Posterior vena cava (tissue), 2 donors: ENCODE data around the gene AASS. TPM values are rescaled to one million over a fixed set of nuclear protein-coding genes. Genes with fewer than 3 reads are reported as not detected.
A peak's percentile ranks its signal among the peaks of the same experiment; 100 is the strongest.
"Not testable (repeated sequence)": the region's sequence is repeated elsewhere in the genome, so short reads cannot be mapped to it uniquely, and the experiment has no call there.

Experiments
- DNase-seq: peaks from one replicate; pipeline ENCODE4 v3.0.0-alpha.2; 2020; ENCODE audit warnings: low spot score
- intact Hi-C, 2 donors: fragments of 100-400 bp; cut with DNase I; formaldehyde crosslinking; loops; one replicate each; pipeline versions ENCODE4 v1.14.1 to v1.14.2; 2022 to 2023
- long read RNA-seq, 2 donors: library from polyadenylated mRNA; unstranded; transcript quantifications; one replicate each; pipeline ENCODE4 v2.0.0, GENCODE V29; 2020 to 2021
- total RNA-seq, 2 donors: library from RNA; stranded (reverse); fragmentation: NEBNext Ultra II Directional; extraction: Animal tissue kit (Norgen Biotek cat#: 25700); gene quantifications; one replicate each; pipeline ENCODE4 v1.2.1, GENCODE V29; 2021
- donor health status: DM: yes; HTN: yes; CAD: no.
- donor health status: DM: yes; HTN: yes; CAD: no.

Gene AASS
- total RNA-seq: 10 to 100 TPM; 14.3 to 17.7 TPM
- long read RNA-seq, donor 1, partial matches to known transcripts: 1 of 1 reads
- long read RNA-seq, donor 1, other reads (novel, unspliced or antisense): 0 of 1 reads
- long read RNA-seq, donor 2, partial matches to known transcripts: 0 of 4 reads
- long read RNA-seq, donor 2, other reads (novel, unspliced or antisense): 4 of 4 reads

- intact Hi-C loops: no loop called here
- DNase-seq: peak; percentile 99
These were observed at the start of gene AASS for GRCh38 chr7:122143751-122144711. TSS of gene AASS (minus strand) at chr7:122144249. CDS start at chr7:122133726, 10,523 bp downstream.

- intact Hi-C loops: no loop called here
- DNase-seq: no peak
These were observed 44.7 kb upstream of the AASS start for GRCh38 chr7:122188785-122189184.

GRCh38 chr7:122183106-122183505 lies 39.1 kb upstream of the AASS start:
- intact Hi-C loops: no loop called here
- DNase-seq: no peak

- intact Hi-C loops: no loop called here
- DNase-seq: no peak
These were observed 38.0 kb upstream of the AASS start for GRCh38 chr7:122182081-122182480.

GRCh38 chr7:122172144-122172543 lies 28.1 kb upstream of the AASS start:
- intact Hi-C loops, DNase-seq: not testable (repeated sequence)

GRCh38 chr7:122166740-122167139 lies 22.7 kb upstream of the AASS start:
- intact Hi-C loops: no loop called here
- DNase-seq: no peak

GRCh38 chr7:122166275-122166674 lies 22.2 kb upstream of the AASS start:
- intact Hi-C loops: no loop called here
- no peak for DNase-seq

- intact Hi-C loops: no loop called here
- DNase-seq: no peak
These were observed 17.6 kb upstream of the AASS start for GRCh38 chr7:122161628-122162027.

- intact Hi-C loops: no loop called here
These were observed 11.5 kb upstream of the AASS start for GRCh38 chr7:122155566-122155965.

GRCh38 chr7:122148878-122149277 lies 4.8 kb upstream of the AASS start:
- DNase-seq: no peak
- intact Hi-C loops: no loop called here

More at GRCh38 chr7:122155566-122155965, 11.5 kb upstream of the AASS start:
- DNase-seq: no peak

GRCh38 chr7:122148081-122148480 lies 4.0 kb upstream of the AASS start:
- intact Hi-C loops: no loop called here
- DNase-seq: no peak

- intact Hi-C loops: no loop called here
- no peak for DNase-seq
These were observed 2.0 kb upstream of the AASS start for GRCh38 chr7:122145937-122146645.

GRCh38 chr7:122143376-122143750 lies 686 bp downstream of the AASS start:
- no peak for DNase-seq
- intact Hi-C loops: no loop called here

- intact Hi-C loops: no loop called here
- DNase-seq: no peak
These were observed 3.1 kb downstream of the AASS start for GRCh38 chr7:122140918-122141317.

GRCh38 chr7:122137251-122138077 lies 6.6 kb downstream of the AASS start:
- intact Hi-C loops: no loop called here
- no peak for DNase-seq

GRCh38 chr7:122136639-122137245 lies 7.3 kb downstream of the AASS start:
- intact Hi-C loops: no loop called here
- DNase-seq: no peak

- no peak for DNase-seq
- intact Hi-C loops: no loop called here
These were observed 8.0 kb downstream of the AASS start for GRCh38 chr7:122136078-122136477.

- intact Hi-C loops: no loop called here
- no peak for DNase-seq
These were observed 8.8 kb downstream of the AASS start for GRCh38 chr7:122135275-122135674.

- intact Hi-C loops: not testable (repeated sequence)
These were observed 9.3 kb downstream of the AASS start for GRCh38 chr7:122134793-122135192.

More at GRCh38 chr7:122134793-122135192, 9.3 kb downstream of the AASS start:
- DNase-seq: not testable (repeated sequence)
